Measurements from ENCODE around the gene BAZ1B. TPM values are rescaled to one million over a fixed set of nuclear protein-coding genes. Genes with fewer than 3 reads are reported as not detected.
"Not testable (repeated sequence)": the region's sequence is repeated elsewhere in the genome, so short reads cannot be mapped to it uniquely, and the experiment has no call there.

The BAZ1B gene
- total RNA-seq, 1 experiment from 2014 or later: 44.6 TPM

DNA sequence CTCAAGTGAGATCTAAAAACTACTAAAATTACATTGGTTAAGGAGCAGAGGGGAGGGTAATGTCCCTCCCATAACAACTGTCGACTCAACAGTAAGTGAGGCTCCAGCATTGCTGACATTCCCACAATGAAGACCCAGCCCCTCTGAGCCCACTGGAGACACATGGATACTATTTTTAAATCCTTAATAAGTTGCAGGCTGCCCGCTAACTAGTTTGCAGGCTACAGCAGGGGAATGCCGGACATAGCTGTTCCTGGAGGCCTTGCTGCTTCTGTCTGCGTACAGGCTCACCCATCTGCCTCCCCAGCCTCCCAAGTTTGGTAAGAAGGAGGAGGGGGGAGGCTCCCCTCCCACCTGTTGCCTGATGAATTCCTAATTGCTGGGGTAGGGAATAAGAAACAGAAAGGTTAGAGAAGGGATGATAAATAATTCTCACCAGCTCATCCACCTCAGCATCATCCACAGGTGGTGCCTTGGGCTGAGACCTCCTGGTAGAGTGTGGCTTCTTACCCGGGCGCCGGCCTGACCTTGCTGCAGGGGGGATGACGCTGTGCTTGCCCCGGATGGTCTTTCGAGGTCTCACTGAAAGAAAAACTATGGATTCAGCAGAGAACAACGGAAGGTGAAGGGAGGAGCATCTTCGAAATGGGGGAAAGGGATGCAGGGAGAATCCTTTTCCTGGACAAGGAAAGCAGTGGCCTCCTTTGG is 78.4 kb downstream of the BAZ1B start:
- no peak for DNase-seq
- H3K27me3 ChIP-seq: no peaks in the 10 kb centered on the region
- peaks cover 44% of the 10 kb centered on the region for H3K36me3 ChIP-seq
- H3K9me3 ChIP-seq: no peaks in the 10 kb centered on the region
- no peak overlapping the region for H3K4me3 ChIP-seq

DNA sequence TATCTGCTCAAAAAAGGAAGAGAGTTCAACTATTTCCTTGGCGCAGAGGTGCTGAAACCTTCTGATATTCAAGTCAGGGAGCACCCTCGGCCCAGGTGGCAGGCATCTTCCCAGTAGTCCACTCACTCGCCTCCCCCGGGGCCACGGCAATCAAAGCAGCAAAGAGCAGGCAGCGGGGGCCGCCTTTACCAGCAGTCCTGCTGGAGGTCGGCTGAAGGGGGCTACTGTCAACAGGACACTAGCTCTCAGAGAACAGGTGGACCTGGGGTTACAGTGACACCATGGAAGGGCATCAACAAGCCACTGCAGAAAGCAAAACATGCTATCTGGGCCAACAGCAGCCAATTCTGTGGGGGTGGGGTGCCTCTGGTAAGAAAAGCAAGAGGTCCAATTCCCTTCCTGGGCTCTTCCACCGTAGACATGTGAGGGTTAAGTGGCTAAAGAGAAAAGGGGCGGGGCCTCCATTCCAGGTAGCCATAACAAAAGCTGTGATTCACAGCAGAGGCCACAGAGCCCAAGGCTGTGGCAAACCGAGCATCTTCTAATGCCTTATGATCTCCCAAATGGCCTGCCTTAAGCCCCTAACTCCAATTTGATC is 79.1 kb downstream of the BAZ1B start:
- H3K9me3 ChIP-seq: no peaks in the 10 kb centered on the region
- no peak overlapping the region for H3K4me3 ChIP-seq
- no peaks in the 10 kb centered on the region for H3K27me3 ChIP-seq
- no peak for DNase-seq
- peaks cover 41% of the 10 kb centered on the region for H3K36me3 ChIP-seq

DNA sequence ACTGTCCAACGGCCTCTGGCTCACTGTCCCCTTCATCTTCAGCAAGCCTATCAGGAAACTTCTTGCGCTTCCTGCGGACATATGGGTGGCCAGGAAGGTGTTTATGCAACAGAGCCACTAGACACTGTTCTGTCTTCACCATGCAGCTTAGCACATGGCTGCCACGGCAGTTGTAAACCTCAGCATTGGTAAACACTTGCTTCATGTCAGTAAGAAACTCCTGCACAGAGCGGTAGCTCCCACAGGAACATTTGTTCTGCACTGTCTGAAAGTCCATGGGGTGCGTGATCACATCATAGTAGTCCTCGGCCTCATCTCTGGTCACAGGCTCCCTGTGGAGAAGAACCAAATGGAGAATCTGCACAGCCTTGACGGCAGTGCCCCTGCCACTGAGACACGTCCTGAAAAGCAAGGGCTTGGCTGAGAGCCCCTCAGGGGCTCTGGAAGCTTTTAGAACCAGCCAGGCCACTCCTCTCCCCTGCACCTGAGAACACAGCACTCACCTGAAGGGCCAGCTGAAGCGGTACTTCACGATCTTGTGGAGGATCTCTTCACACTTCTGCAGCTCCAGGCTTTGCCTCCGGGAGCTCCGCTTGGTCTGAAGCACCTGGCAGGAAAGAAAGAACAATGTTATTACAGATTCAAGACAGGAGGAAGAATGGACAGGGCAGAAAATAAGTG is 79.7 kb downstream of the BAZ1B start:
- no peak for DNase-seq
- Histone ChIP-seq H3K27me3 (no peaks in the 10 kb centered on the region), H3K9me3 (no peaks in the 10 kb centered on the region), H3K4me3 (no peak overlapping the region), H3K36me3 (peaks cover 37% of the 10 kb centered on the region)

DNA sequence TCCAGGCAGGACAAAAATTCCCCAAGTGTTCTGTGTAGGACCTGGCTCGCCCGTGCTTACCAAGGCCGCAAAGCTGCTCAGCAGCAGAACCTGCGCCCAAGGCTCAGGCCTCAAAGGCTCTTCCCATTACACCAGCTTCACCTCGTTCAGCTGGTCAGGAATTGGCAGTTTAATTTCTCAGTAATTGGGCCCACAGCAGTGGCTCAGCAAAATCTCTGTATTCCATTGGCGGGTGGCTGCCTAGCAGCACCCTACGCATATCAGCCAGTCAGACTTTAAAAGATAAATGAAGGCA is 82.7 kb downstream of the BAZ1B start:
- DNase-seq: no peak
- H3K36me3 ChIP-seq: peaks cover 12% of the 10 kb centered on the region
- H3K4me3 ChIP-seq: no peak overlapping the region
- no peaks in the 10 kb centered on the region for H3K9me3 ChIP-seq
- no peaks in the 10 kb centered on the region for H3K27me3 ChIP-seq

DNA sequence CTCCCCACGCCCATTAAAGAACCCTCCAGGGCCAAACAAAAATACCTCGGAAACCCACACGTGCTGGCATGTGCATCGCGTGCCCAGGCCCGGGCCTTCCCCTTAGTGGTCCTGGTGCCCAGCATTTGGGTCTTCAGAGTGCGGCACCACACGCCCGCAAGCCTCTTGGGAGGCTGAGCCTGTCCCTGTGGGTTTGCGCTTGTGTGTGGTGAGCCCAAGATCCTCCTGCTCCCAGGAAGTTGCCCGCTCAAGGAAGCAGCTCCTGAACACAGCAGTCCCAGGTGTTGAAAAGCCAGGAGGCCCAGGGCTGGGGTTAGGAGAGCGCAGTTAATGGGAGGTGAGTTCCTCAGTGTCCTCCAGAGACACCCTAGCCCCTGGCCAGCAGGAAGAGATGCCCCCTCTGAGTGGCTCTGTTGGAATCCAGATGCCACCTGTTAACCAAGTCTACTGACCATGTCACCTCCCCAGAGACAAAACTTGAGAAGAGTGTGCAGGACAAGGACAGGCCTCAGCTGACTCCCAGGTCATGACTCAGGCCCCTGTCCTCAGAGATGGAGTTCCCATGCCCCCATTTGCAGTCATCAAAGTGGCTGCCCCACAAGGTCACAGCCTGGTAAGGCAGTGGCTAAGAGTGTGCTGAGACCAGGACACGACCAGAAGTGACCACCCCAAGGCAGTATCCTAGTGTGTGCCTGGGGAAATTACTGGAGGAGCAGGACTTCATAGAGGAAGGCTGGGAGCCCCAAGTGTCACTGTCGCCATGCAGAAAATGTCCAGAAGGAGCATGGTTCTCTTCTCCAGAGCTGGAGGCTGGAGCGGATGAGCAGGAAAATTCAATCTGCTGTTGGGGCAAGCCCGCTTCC is 83.3 kb downstream of the BAZ1B start:
- no peaks in the 10 kb centered on the region for H3K9me3 ChIP-seq
- peaks cover 10% of the 10 kb centered on the region for H3K36me3 ChIP-seq
- DNase-seq: no peak
- H3K27me3 ChIP-seq: no peaks in the 10 kb centered on the region
- no peak overlapping the region for H3K4me3 ChIP-seq

DNA sequence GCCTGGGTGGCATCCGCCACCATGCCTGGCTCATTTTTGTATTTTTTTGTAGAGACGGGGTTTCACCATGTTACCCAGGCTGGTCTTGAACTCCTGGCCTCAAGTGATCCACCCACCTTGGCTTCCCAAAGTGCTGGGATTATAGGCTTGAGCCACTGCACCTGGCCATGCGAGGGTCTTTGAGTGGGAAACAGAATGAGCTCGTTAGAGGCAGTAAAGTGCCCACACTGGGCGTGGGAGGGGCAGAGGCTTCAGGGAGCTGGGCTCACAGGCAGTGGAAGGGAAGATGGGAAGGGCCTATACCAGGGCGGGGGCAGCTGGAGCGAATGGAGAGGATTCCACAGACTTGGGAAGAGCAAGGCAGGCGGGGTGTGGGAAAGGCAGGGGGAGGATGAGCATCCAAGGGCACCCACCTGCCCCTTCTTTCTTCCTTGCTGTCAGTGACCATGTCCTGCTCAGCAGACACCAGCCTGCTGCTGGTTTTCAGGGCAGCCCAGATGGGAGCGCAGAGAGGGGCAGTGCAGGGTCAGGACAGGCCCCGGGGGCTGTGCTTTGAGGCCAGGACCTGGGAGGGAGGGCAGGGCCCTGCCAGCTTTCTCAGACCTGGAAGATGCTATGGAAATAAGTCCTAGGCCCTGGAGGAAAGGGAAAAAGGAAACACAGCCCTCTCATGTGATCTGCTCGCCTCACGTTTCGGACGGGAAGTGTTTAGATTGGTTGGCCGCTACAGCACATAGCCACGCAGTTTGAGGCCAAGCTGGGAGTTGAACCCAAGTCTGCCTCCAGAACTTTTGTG is 84.3 kb downstream of the BAZ1B start:
- no peak for DNase-seq
- H3K27me3 ChIP-seq: no peaks in the 10 kb centered on the region
- H3K36me3 ChIP-seq: peaks cover 5% of the 10 kb centered on the region
- H3K9me3 ChIP-seq: no peaks in the 10 kb centered on the region
- no peak overlapping the region for H3K4me3 ChIP-seq

DNA sequence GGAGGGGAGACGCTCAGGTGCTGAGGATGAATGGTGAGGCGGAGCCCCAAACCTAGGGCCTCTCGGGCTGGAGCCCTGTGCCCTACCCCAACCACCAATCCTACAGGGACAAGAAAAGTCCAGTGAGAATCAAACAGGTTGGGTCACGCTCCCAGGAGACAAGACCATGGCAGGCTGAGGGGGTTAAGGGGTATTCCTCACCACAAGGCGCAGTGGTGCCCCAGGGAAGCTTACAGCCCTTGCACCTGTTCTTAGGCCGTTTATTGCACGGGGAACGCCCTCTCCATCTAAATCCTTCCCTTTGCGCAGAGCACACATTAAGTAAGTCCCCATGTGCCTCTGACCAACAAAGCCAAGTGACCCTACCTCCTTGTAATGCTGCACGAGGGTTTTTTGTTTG is 85.0 kb downstream of the BAZ1B start:
- H3K27me3 ChIP-seq: no peaks in the 10 kb centered on the region
- no peaks in the 10 kb centered on the region; the same call in 1 of the 2 replicates for H3K36me3 ChIP-seq
- DNase-seq: no peak
- no peaks in the 10 kb centered on the region for H3K9me3 ChIP-seq
- no peak overlapping the region for H3K4me3 ChIP-seq

DNA sequence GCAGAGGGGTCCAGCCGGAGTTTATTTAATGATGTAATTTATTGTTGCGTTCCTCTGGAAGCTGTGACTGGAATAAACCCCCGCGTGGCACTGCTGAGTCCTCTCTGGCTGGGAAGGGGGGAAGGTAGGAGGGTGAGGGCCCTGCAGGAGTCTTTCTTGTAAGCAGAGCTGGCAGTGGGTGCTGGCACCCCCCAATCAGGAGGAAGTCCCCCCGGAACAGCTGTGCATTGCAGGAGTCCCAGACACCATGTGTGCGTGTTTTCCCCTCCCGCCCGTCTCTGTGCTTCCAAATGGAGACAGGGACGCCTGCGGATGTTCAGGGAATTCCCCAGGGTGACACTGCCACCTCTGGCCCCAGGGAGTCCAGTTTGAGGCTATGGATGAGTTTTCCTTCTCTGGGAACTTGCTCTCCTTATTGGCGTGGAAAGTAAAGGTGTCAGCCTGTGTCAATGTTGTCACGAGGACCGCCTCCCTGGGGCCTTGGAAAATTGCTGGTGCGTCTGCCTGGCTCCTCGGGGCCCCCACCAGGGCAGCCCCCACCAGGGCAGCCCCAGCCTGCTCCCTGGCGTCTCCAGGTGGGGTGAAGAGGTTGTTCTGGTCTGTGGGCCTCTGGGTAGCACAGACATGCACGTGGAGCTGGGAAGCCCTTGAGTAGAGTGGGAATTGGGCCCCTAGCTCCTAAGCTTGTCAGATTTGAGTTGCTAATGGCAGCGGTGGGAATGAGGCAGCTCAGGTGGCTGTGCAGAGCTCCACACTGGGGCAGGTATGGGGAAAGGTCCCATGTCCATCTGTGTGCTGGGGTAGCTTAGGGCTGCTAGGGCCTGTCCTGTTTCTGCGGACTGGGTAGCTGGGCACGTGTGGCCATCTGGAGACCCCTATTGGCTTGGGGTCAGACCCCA is 85.8 kb downstream of the BAZ1B start:
- no peaks in the 10 kb centered on the region for H3K27me3 ChIP-seq
- no peak overlapping the region for H3K4me3 ChIP-seq
- no peaks in the 10 kb centered on the region; the same call in 1 of the 2 replicates for H3K36me3 ChIP-seq
- no peaks in the 10 kb centered on the region for H3K9me3 ChIP-seq
- DNase-seq: no peak

DNA sequence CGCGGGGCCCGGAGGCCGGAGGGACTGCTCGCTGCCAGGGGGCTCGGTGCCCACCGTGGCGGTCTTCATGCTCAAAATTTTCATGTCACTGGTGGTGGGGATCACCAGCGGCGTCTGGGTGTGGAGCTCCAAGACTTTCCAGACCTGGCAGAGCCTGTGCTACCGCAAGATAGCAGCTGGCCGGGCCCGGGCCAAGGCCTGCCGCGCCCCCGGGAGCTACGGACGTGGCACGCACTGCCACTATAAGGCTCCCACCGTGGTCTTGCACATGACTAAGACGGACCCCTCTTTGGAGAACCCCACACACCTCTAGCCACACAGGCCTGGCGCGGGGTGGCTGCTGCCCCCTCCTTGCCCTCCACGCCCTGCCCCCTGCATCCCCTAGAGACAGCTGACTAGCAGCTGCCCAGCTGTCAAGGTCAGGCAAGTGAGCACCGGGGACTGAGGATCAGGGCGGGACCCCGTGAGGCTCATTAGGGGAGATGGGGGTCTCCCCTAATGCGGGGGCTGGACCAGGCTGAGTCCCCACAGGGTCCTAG is 86.6 kb downstream of the BAZ1B start:
- H3K4me3 ChIP-seq: no peak overlapping the region
- DNase-seq: no peak
- H3K27me3 ChIP-seq: no peaks in the 10 kb centered on the region
- no peaks in the 10 kb centered on the region for H3K9me3 ChIP-seq
- H3K36me3 ChIP-seq: no peaks in the 10 kb centered on the region; the same call in 1 of the 2 replicates

DNA sequence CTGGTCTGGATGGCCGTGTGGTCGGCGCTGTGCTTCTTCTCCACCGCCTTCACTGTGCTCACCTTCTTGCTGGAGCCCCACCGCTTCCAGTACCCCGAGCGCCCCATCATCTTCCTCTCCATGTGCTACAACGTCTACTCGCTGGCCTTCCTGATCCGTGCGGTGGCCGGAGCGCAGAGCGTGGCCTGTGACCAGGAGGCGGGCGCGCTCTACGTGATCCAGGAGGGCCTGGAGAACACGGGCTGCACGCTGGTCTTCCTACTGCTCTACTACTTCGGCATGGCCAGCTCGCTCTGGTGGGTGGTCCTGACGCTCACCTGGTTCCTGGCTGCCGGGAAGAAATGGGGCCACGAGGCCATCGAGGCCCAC is 87.4 kb downstream of the BAZ1B start:
- Histone ChIP-seq H3K4me3 (no peak overlapping the region), H3K36me3 (no peaks in the 10 kb centered on the region; the same call in 1 of the 2 replicates), H3K27me3 (no peaks in the 10 kb centered on the region), H3K9me3 (no peaks in the 10 kb centered on the region)
- DNase-seq: no peak

DNA sequence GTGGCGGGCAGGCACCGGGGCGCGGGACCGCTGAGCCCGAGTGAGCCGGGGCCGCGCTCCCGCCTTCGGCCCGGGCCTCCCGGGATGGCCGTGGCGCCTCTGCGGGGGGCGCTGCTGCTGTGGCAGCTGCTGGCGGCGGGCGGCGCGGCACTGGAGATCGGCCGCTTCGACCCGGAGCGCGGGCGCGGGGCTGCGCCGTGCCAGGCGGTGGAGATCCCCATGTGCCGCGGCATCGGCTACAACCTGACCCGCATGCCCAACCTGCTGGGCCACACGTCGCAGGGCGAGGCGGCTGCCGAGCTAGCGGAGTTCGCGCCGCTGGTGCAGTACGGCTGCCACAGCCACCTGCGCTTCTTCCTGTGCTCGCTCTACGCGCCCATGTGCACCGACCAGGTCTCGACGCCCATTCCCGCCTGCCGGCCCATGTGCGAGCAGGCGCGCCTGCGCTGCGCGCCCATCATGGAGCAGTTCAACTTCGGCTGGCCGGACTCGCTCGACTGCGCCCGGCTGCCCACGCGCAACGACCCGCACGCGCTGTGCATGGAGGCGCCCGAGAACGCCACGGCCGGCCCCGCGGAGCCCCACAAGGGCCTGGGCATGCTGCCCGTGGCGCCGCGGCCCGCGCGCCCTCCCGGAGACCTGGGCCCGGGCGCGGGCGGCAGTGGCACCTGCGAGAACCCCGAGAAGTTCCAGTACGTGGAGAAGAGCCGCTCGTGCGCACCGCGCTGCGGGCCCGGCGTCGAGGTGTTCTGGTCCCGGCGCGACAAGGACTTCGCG is 88.0 kb downstream of the BAZ1B start:
- Histone ChIP-seq H3K4me3 (no peak overlapping the region), H3K9me3 (no peaks in the 10 kb centered on the region), H3K27me3 (no peaks in the 10 kb centered on the region), H3K36me3 (no peaks in the 10 kb centered on the region)
- DNase-seq: no peak

DNA sequence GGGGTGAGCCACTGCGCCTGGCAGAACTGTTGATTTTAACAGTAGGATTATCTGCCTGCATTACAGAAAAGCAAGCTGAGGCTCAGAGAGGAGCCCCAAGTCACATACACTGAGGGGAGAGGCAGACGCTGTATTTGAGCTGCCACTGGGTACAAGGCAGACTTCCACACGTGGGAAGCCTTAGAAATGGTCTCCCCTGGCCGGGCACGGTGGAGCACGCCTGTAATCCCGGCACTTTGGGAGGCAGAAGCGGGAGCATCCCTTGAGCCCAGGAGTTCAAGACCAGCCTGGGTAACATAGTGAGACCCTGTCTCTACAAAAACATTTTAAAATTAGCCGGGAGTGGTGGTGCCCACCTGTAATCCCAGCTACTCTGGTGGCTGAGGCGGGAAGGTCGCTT is 89.4 kb downstream of the BAZ1B start:
- Histone ChIP-seq H3K36me3 (no peaks in the 10 kb centered on the region), H3K4me3 (no peak overlapping the region), H3K27me3 (no peaks in the 10 kb centered on the region), H3K9me3 (no peaks in the 10 kb centered on the region)
- DNase-seq: no peak

DNA sequence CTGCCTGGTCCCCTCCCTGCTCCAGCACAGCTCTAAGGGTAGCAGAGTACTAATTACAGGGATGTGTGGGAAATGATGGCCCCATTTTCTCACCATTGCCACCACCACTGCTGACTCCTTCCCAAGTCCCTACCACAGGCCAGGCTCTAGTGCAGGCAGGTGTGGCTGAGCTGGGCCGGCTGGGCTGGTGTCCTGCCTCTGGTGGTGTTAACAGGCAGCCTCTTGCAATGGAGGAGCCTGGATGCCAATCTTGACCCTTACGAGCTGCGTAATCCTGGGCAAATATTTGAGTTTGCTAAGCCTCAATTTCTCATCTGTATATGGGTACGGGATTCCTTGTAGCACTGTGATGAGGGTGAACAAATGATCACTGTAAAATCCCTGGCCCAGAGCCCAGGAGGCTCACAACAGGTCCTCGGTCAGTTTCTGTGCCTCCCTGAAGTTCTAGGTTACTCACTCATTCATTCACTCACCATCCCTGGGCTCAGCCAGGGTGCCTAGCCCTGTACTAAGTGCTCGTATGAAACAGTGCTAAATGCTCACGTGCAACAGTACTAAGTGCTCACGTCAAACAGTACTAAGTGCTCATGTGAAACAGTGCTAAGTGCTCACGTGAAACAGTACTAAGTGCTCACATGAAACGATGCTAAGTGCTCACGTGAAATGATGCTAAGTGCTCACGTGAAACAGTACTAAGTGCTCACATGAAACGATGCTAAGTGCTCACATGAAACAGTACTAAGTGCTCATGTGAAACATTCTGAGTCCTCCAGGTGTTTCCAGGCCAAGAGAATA is 90.9 kb downstream of the BAZ1B start:
- no peaks in the 10 kb centered on the region for H3K9me3 ChIP-seq
- no peak overlapping the region for H3K4me3 ChIP-seq
- no peaks in the 10 kb centered on the region for H3K27me3 ChIP-seq
- no peaks in the 10 kb centered on the region for H3K36me3 ChIP-seq
- no peak for DNase-seq

DNA sequence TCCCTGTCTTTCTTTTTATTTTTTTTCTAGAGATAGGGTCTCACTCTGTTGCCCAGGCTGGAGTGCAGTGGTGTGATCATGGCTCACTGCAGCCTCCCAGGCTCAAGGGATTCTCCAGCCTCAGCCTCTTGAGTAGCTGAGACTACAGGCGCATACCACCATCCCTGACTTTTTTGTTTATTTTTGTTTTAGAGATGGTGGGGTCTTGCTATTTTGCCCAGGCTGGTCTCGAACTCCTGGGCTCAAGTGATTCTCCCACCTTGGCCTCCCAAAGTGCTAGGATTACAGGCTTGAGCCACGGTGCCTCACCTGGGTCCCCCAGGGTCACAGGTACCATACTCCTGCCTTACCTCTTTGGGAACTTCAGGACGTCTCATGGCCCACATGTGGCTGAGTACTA is 91.6 kb downstream of the BAZ1B start:
- not testable (repeated sequence) for H3K4me3 ChIP-seq, DNase-seq, H3K27me3 ChIP-seq, H3K36me3 ChIP-seq, H3K9me3 ChIP-seq

Measured in MG63 (cell line).